Naive thymus-derived CD8-positive, alpha-beta T cell (primary cell): ENCODE data around the gene SORCS2. TPM values are rescaled to one million over a fixed set of nuclear protein-coding genes. Genes with fewer than 3 reads are reported as not detected.

Experiments
- ATAC-seq, 2 donors: fragments of 150-1000 bp; cut with Tn5 transposase in 1 of 2; sonication (Bioruptor Pico), chemical (Tn5 transposase) in 1 of 2; 1 replicate in 1 of 2; 2 replicates in 1 of 2; pipeline ENCODE4 v1.10.0; 2021; ENCODE audit warnings: mild to moderate bottlenecking in 2 of 2, moderate library complexity in 2 of 2
- POLR2A ChIA-PET: fragments of 350-600 bp; sonication (Branson Sonifier 250); formaldehyde crosslinking; loops from one replicate; lab custom pipeline; 2021; ENCODE audit warnings: antibody characterized with exemption; lab: Charles Lee
- DNase-seq, 10 donors: peaks; one replicate each; pipeline versions ENCODE4 v3.0.0 to v3.0.0-alpha.2; 2020 to 2022
- H3K27ac Mint-ChIP-seq, 10 donors: one replicate each; pipeline ENCODE4 v1.8.0; 2020 to 2022; ENCODE audit warnings: mild to moderate bottlenecking in 10 of 10, mixed read lengths in 10 of 10, moderate library complexity in 4 of 10, inconsistent platforms in 1 of 10
- H3K27me3 Mint-ChIP-seq, 5 donors: one replicate each; pipeline ENCODE4 v1.8.0; 2021 to 2022; ENCODE audit warnings: mixed read lengths in 5 of 5
- H3K36me3 Mint-ChIP-seq, 3 donors: one replicate each; pipeline ENCODE4 v1.8.0; 2020 to 2022; ENCODE audit warnings: mixed read lengths in 3 of 3, mild to moderate bottlenecking in 2 of 3, inconsistent platforms in 1 of 3
- H3K4me1 Mint-ChIP-seq, 4 donors: one replicate each; pipeline ENCODE4 v1.8.0; 2021 to 2022; ENCODE audit warnings: mixed read lengths in 4 of 4
- H3K4me3 Mint-ChIP-seq, 10 donors: one replicate each; pipeline ENCODE4 v1.8.0; 2020 to 2022; ENCODE audit warnings: mild to moderate bottlenecking in 10 of 10, mixed read lengths in 10 of 10, moderate library complexity in 6 of 10, inconsistent platforms in 1 of 10
- H3K9me3 Mint-ChIP-seq, 9 donors: one replicate each; pipeline ENCODE4 v1.8.0; 2020 to 2022; ENCODE audit warnings: mixed read lengths in 9 of 9, mild to moderate bottlenecking in 3 of 9, inconsistent platforms in 1 of 9, moderate library complexity in 1 of 9
- polyA plus RNA-seq, 3 donors: library from polyadenylated mRNA; unstranded; fragments of 300-500 nt; fragmentation: Illumina TruSeq; gene quantifications; one replicate each; pipeline ENCODE4 v1.2.3, GENCODE V29; 2021
- total RNA-seq, 8 experiments: library from RNA in 2 of 8; stranded (reverse) in 2 of 8; gene quantifications; one replicate each; pipeline ENCODE4 v1.2.3 and lab custom pipeline; 2021 to 2026

SORCS2 gene
- total and polyA plus RNA-seq, 5 experiments from 2014 or later: not detected

DNA sequence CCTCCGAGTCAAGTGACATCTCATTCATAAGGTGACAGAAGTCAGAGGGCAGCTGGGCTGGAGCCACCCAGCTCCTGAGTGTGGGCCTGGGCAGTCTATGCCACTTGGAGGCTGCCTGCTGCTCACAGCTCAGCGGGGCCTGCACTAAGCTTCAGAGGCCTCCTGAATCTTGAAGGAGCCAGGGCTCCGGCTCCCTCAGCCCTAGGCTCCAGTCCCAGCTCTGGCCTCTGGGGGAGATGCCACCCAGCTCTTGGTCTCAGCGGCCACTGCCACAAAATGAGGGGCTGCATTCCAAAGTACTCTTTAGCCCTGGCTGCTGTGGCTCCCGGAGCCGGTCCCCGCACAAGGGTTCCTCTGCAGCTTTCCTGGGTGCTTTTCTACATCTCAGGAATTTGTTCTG is 275.1 kb downstream of the SORCS2 start:
- Mint-ChIP-seq H3K36me3 (no peaks in the 10 kb centered on the region), H3K27ac (no peak overlapping the region), H3K27me3 (peaks cover 2 to 25% (median 9%) of the 10 kb centered on the region in 5 donors), H3K4me1 (peaks cover 0 to 4% (median 0%) of the 10 kb centered on the region in 4 donors), H3K9me3 (peaks cover 0 to 8% (median 1%) of the 10 kb centered on the region in 9 donors), H3K4me3 (no peak overlapping the region)
- no peak for ATAC-seq
- DNase-seq: no peak
- POLR2A ChIA-PET: no interaction called here

DNA sequence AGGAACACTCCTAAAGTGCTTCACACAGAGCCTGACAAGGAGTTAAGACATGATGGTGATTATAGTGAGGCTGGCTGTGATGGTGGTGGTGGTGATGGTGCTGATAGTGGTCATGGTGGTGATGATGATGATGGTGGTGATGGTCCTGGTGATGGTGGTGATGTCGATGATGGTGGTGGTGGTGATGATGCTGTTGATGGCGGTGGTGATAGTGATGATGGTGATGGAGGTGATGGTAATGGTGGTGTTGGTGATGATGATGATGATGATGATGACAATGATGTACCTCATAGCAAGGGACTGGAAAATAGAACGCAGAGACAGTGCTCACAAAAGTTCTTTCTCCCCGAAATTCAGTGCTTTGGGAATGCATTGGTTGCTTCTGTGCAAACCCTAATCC is 276.7 kb downstream of the SORCS2 start:
- peaks cover 0 to 4% (median 0%) of the 10 kb centered on the region in 4 donors for H3K4me1 Mint-ChIP-seq
- H3K36me3 Mint-ChIP-seq: no peaks in the 10 kb centered on the region
- H3K27me3 Mint-ChIP-seq: peaks cover 2 to 35% (median 16%) of the 10 kb centered on the region in 5 donors
- POLR2A ChIA-PET: no interaction called here
- H3K9me3 Mint-ChIP-seq: peaks cover 0 to 8% (median 1%) of the 10 kb centered on the region in 9 donors
- no peak for DNase-seq
- no peak for ATAC-seq
- no peak overlapping the region for H3K27ac Mint-ChIP-seq
- no peak overlapping the region for H3K4me3 Mint-ChIP-seq

DNA sequence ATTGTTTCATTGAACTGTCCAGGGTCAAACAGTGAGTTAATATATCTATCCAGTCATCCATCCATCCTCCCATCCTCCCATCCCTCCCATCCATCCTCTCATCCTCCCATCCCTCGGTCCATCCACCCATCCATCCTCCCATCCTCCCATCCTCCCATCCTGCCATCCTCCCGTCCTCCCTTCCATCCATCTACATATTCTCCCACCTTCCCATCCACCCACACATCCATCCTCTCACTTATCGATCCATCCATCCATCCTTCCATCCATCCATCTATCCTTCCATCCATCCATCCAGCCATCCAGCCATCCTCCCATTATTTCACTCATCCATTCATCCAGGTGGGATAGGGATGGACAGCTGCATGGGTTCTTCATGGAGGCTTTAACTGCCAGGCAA is 277.8 kb downstream of the SORCS2 start:
- Mint-ChIP-seq H3K27me3 (peaks cover 2 to 35% (median 16%) of the 10 kb centered on the region in 5 donors), H3K36me3 (no peaks in the 10 kb centered on the region), H3K9me3 (peaks cover 0 to 8% (median 0%) of the 10 kb centered on the region in 9 donors), H3K4me3 (no peak overlapping the region), H3K4me1 (peaks cover 0 to 4% (median 0%) of the 10 kb centered on the region in 4 donors), H3K27ac (no peak overlapping the region)
- ATAC-seq: no peak
- no peak for DNase-seq
- POLR2A ChIA-PET: no interaction called here

DNA sequence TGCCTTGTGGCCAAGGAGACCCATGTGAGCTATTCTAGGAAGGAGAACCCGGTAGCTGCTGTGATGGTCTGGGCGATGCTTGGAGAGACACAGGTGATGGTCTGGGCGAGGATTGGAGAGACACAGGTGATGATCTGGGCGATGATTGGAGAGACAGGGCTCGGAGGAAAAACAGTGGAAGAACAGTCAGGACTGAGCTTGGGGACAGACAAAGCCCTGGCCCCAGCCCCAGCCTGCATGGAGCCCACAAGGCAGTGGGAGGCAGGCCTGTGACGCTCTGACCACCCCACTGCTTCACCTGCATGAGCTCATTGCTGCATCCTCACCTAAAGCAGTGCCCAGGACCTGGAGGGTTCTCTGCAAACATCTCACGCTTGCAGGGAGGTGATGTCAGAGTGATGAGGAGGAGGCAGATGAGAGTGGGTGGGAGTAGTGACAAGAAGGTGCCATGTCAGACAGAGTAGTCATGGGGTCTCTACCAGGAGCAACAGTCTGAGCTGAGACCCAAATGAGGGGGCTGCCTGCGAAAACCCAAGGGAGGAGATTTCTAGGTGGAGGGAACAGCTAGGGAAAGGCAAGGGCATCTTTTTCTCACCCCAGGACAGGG is 278.3 kb downstream of the SORCS2 start:
- Mint-ChIP-seq H3K4me3 (no peak overlapping the region), H3K27ac (no peak overlapping the region), H3K27me3 (peaks cover 2 to 35% (median 16%) of the 10 kb centered on the region in 5 donors), H3K4me1 (peaks cover 0 to 4% (median 0%) of the 10 kb centered on the region in 4 donors), H3K9me3 (peaks cover 0 to 6% (median 0%) of the 10 kb centered on the region in 9 donors), H3K36me3 (no peaks in the 10 kb centered on the region)
- ATAC-seq: no peak
- POLR2A ChIA-PET: no interaction called here
- DNase-seq: no peak

DNA sequence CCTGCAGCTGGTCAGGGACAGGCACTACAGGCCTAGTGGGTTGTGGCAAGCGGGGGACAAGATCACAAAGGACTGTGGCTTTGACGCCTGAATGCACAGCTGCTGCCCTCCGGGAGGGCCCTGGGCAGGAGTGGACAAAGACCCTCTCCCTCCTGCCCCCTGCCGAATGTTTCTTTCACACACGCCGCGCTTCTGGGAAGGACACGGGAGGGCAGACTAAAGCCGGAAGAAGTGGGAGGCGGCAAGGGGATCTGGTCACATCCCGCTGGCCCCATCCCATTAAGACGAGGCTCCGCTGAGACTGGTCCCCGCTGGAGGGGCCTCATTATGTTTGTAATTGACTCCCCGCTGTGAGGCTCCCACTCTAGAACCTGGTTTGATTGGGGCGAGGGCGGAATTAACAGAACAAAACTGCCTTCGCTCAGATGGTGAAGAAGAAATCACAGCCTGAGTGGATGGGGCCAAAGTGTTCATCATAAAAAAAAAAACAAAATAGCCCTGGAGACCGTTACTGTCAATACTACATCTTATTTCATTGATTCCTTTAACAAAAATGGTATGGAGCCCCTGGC is 280.2 kb downstream of the SORCS2 start:
- POLR2A ChIA-PET: no interaction called here
- Mint-ChIP-seq H3K27ac (no peak overlapping the region), H3K9me3 (peaks cover 0 to 3% (median 0%) of the 10 kb centered on the region in 9 donors), H3K4me3 (no peak overlapping the region), H3K36me3 (no peaks in the 10 kb centered on the region), H3K27me3 (peaks cover 2 to 35% (median 16%) of the 10 kb centered on the region in 5 donors), H3K4me1 (peaks cover 0 to 4% (median 0%) of the 10 kb centered on the region in 4 donors)
- ATAC-seq: no peak
- DNase-seq: no peak

DNA sequence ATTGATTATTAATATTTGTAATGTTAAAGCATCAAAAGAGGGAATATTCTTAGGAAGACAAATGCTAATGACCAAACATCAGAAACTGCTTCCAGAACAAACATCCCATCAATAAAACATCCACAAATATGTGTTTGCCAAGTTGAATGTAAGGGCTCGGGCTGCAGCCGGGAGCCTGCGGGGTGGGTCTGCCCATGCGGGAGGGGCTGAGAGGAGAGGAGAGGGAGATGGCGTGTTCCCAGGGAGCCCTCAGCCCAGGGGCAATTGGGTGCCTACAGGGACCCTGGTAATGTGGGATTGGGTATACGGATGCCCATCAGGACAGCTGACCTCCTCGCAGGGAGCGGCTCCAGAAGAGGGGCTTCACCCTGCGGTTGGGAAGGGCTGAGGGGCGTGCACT is 280.7 kb downstream of the SORCS2 start:
- POLR2A ChIA-PET: no interaction called here

DNA sequence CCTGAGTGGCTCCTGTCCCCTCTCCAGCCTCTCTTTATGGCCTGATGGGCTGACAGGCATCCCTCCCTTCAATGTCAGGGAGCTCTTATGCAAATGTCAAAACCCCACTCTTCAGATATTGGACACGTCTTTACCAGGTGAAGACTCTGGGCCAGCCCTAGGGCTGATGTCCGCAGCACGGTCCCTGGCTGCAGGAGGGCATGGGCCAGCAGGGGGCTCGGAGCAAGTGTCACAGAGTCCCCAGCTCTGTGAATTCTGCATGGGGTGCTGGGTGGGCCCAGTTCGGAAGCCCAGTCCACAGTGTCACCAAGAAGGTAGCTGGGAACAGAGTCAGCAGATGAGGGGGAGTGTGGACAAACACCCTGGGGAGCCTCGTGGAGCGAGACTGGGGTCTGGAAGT is 282.0 kb downstream of the SORCS2 start:
- POLR2A ChIA-PET: no interaction called here
- ATAC-seq: no peak

More for the DNA sequence above, 280.7 kb downstream of the SORCS2 start:
- Mint-ChIP-seq H3K36me3 (no peaks in the 10 kb centered on the region), H3K4me1 (peaks cover 0 to 4% (median 0%) of the 10 kb centered on the region in 4 donors), H3K9me3 (peaks cover 0 to 2% (median 0%) of the 10 kb centered on the region in 9 donors), H3K27me3 (peaks cover 2 to 35% (median 16%) of the 10 kb centered on the region in 5 donors), H3K27ac (no peak overlapping the region), H3K4me3 (no peak overlapping the region)
- ATAC-seq (no peak), DNase-seq (no peak)

DNA sequence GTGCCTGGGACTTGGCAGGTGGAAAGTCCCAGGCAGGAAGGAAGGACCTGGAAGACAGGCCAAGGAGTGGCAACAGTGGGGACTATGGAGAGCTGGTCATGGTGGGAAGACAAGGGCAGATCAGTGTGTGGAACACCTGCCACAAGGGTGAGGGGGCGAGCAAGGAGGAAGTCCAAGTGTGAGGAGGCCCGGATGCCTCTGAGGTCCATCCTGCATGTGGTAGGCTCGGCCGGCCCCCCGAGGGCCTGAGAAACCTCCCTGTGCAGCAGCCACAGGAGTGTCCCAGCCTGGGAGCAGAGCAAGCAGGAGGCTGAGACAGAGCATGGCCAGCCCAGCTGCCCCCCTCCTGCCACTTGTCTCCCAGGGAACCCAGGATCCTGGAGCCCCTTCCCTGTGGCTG is 282.9 kb downstream of the SORCS2 start:
- H3K4me3 Mint-ChIP-seq: no peak overlapping the region
- H3K27me3 Mint-ChIP-seq: peaks cover 2 to 32% (median 16%) of the 10 kb centered on the region in 5 donors
- ATAC-seq (no peak), DNase-seq (no peak)
- H3K27ac Mint-ChIP-seq: no peak overlapping the region
- H3K36me3 Mint-ChIP-seq: no peaks in the 10 kb centered on the region
- POLR2A ChIA-PET: no interaction called here
- H3K9me3 Mint-ChIP-seq: no peaks in the 10 kb centered on the region
- H3K4me1 Mint-ChIP-seq: peaks cover 0 to 4% (median 0%) of the 10 kb centered on the region in 4 donors

More for the DNA sequence above, 282.0 kb downstream of the SORCS2 start:
- DNase-seq: no peak
- Mint-ChIP-seq H3K9me3 (no peaks in the 10 kb centered on the region), H3K36me3 (no peaks in the 10 kb centered on the region), H3K27me3 (peaks cover 2 to 35% (median 16%) of the 10 kb centered on the region in 5 donors), H3K4me1 (peaks cover 0 to 4% (median 0%) of the 10 kb centered on the region in 4 donors), H3K27ac (no peak overlapping the region), H3K4me3 (no peak overlapping the region)

DNA sequence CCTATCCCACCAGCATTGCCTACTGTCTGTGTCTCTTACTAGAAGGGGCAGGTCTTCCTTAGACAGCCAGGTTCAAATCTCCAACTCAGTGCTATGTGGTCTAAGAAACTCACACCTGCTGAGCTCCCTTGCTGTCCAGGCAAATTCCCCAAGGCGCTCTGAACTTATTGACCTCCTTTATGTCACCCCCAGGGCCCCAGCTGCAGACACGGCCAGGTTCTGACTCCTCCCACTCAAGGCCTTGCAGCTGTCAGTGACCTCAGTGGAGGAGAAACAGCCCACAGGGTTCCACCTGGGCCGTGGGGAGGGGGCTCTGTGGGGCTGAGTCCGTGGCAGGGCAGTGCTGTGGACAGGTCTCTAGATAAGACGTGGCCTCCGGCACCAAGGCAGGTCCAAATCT is 284.5 kb downstream of the SORCS2 start:
- H3K4me1 Mint-ChIP-seq: peaks cover 0 to 4% (median 0%) of the 10 kb centered on the region in 4 donors
- POLR2A ChIA-PET: no interaction called here
- H3K36me3 Mint-ChIP-seq: no peaks in the 10 kb centered on the region
- H3K4me3 Mint-ChIP-seq: no peak overlapping the region
- DNase-seq (no peak), ATAC-seq (no peak)
- peaks cover 2 to 19% (median 13%) of the 10 kb centered on the region in 5 donors for H3K27me3 Mint-ChIP-seq
- H3K27ac Mint-ChIP-seq: no peak overlapping the region
- no peaks in the 10 kb centered on the region for H3K9me3 Mint-ChIP-seq

DNA sequence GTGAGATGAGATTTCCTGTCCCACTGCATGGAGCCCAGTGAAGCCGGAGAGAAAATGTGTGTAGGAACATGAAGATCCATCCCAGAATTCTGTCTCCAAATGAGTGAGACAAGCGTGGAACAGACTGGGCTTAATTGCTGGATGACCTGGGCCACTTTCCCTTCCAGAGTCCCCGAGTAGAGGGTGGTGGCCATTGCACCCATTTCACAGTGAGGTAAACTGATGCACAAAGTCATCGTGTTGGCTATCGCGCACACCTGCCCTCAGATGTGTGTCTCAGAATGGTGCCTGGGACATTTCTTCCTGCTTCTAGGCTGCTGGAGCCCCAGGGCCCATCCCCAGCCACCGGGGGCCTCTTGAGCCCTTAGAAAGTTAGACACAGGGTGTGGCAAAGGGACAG is 285.4 kb downstream of the SORCS2 start:
- no peak overlapping the region for H3K27ac Mint-ChIP-seq
- no peaks in the 10 kb centered on the region for H3K4me1 Mint-ChIP-seq
- POLR2A ChIA-PET: no interaction called here
- no peak for DNase-seq
- no peaks in the 10 kb centered on the region for H3K9me3 Mint-ChIP-seq
- H3K36me3 Mint-ChIP-seq: no peaks in the 10 kb centered on the region
- ATAC-seq: no peak
- peaks cover 0 to 13% (median 6%) of the 10 kb centered on the region in 5 donors for H3K27me3 Mint-ChIP-seq
- H3K4me3 Mint-ChIP-seq: no peak overlapping the region

DNA sequence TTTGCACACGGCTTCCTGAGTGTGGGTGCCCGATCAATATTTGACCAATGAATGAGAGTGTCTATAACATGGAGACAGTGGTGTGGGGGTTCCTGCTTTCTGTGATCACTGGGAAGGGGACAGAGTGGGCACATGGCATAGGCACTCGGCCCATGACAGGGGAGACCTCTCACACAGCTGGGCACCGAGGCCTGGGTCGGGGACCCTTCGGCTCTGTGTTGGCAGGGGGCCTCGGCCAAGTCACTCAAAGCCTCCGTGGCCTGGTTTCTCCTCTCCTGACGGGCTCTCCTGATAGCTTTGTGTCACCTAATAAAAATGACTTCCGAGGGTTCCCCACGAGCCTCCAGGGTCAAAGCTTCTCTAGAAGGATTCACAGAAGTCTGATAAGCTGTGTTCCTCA is 286.3 kb downstream of the SORCS2 start:
- no peak overlapping the region for H3K4me3 Mint-ChIP-seq
- H3K36me3 Mint-ChIP-seq: no peaks in the 10 kb centered on the region
- no peak for ATAC-seq
- no peak overlapping the region for H3K27ac Mint-ChIP-seq
- POLR2A ChIA-PET: no interaction called here
- H3K4me1 Mint-ChIP-seq: no peaks in the 10 kb centered on the region
- no peak for DNase-seq
- peaks cover 0 to 7% (median 0%) of the 10 kb centered on the region in 5 donors for H3K27me3 Mint-ChIP-seq
- H3K9me3 Mint-ChIP-seq: no peaks in the 10 kb centered on the region

DNA sequence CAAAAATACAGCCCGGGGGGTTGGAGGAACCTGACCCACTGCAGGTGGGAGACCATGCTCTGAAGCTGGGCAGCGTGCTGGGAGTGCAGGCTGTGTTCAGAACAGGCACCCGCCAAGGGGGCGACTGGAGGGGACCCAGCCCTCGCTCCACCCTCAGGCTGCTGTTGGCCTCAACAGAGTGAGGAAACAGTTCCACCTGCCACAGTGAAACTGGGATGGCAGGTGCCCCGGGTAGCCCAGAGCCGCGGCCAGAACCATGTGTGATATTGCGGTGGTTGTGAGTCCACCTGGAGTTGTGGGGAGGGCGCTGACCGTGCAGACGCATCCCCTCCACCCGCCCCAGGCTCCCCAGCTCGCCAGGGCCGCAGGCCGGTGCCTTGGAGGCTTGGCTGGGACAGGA is 288.1 kb downstream of the SORCS2 start:
- Mint-ChIP-seq H3K4me1 (no peaks in the 10 kb centered on the region), H3K4me3 (no peak overlapping the region), H3K9me3 (peaks cover 0 to 2% (median 0%) of the 10 kb centered on the region in 9 donors), H3K27me3 (peaks cover 0 to 9% (median 0%) of the 10 kb centered on the region in 5 donors), H3K27ac (no peak overlapping the region), H3K36me3 (no peaks in the 10 kb centered on the region)
- no peak for ATAC-seq
- POLR2A ChIA-PET: no interaction called here
- DNase-seq: no peak

DNA sequence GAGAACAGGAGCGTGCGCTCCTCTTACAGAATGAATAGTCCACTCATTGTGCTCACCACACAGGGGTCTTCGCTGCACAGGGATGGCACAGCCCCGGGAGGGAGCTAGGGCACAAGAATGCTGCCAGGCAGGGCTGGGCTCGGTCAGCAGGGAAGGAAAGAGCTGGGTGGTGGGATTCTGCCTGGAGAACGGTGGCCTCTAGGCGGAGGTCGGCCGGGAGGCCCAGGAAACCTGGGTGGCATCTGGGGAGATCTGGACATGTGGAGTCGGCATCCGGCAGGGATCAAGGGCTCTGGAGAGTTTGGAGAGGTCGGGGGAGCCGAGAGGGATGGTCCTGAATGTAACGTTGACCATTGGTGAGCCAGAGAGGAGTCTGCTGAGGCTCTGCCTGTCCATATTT is 288.9 kb downstream of the SORCS2 start:
- DNase-seq (no peak), ATAC-seq (no peak)
- Mint-ChIP-seq H3K27me3 (peaks cover 0 to 15% (median 0%) of the 10 kb centered on the region in 5 donors), H3K9me3 (peaks cover 0 to 2% (median 0%) of the 10 kb centered on the region in 9 donors), H3K36me3 (no peaks in the 10 kb centered on the region), H3K4me3 (no peak overlapping the region), H3K27ac (no peak overlapping the region), H3K4me1 (no peaks in the 10 kb centered on the region)
- POLR2A ChIA-PET: no interaction called here
